GM18502 (cell line): ENCODE results near the gene SMIM7.
"Not testable (repeated sequence)": the region's sequence is repeated elsewhere in the genome, so short reads cannot be mapped to it uniquely, and the experiment has no call there.

Source experiments
- ATAC-seq: cut with Tn5 transposase; IDR thresholded peaks from one replicate; pipeline ENCODE4 v1.9.1; 2021; ENCODE audit warnings: mild to moderate bottlenecking; ENCODE audit not compliant: unreplicated experiment, poor library complexity

The SMIM7 gene

GRCh38 chr19:16657384-16657783 lies 2.6 kb downstream of the SMIM7 start:
- no peak for ATAC-seq

DNA sequence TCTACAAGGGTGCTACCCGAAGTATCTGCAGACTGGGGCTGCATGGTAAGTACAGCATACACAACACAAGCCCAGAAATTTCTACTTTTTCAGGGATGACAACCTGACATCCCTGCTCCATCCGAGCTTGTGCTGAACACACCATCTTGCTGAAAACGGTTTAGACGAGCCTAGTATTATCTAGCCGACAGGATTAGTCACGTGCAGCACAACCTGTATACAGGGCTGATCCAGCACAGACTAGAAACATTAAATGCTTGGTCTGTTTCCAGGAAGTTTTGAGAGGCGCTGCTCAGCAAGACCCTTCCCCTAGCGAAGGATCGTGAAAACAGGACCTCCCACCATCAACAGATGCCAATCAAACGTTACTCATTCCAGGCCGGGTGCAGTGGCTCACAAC lies 4.2 kb downstream of the SMIM7 start:
- no peak for ATAC-seq

GRCh38 chr19:16654627-16655026 lies 5.3 kb downstream of the SMIM7 start:
- no peak for ATAC-seq

- ATAC-seq = no peak
These were observed 5.8 kb downstream of the SMIM7 start for GRCh38 chr19:16654140-16654539.

GRCh38 chr19:16652854-16653253 lies 7.1 kb downstream of the SMIM7 start:
- ATAC-seq = no peak

- ATAC-seq = not testable (repeated sequence)
These were observed 8.3 kb downstream of the SMIM7 start for GRCh38 chr19:16651421-16652188.

GRCh38 chr19:16650821-16651220 lies 9.1 kb downstream of the SMIM7 start:
- no peak for ATAC-seq

DNA sequence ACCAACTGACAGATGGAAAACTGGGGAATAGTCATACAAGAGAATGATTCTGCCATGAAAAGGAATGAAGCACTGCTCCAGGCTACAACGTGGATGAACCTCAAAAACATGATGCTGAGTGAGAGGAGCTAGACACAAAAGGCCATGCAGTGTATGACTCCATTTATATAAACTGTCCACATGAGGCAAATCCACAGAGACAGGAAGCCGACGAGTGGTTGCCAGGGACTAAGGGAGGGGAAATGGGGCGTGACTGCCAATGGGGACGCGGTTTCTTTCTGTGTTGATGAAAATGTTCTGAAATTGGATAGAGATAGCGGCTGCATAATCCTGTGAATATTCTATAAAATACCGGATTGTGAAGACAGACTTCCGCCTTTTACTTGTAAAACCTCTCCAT lies 10.2 kb downstream of the SMIM7 start:
- ATAC-seq = no peak

- no peak for ATAC-seq
These were observed 14.8 kb downstream of the SMIM7 start for GRCh38 chr19:16645140-16645539.

DNA sequence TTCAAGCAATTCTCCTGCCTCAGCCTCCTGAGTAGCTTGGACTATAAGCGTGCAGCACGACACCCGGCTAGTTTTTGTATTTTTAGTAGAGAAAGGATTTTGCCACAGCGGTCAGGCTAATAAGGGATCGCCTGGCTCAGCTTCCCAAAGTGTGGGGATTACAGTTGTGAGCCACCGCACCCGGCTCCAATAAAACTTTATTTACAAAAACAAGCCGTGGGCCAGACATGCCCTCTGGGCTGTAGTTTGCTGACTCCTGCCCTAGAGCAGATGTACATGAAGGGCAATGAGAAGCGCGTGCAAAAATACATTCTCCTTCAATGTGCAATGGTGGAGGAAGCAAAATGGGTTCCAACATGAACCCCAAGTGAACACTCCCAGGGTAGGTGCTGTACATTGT lies 18.2 kb downstream of the SMIM7 start:
- ATAC-seq = no peak

DNA sequence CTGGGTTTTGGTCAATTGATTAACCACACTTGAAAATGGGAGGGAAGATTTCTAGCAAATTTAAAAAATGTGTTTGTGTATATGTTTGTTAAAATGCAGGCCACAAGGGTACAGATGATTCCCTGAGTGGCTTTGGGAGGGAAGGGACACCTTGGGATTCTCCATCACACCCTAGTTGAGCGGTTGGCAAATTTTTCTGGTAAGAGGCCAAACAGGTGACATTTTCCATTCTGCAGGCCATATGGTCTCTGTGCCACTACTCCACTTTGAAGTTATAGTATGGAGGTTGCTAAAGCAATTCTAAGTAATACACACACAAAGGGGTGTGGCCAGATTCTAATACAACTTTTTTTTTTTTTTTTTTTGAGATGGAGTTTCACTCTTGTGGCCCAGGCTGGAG lies 19.0 kb downstream of the SMIM7 start:
- no peak for ATAC-seq

DNA sequence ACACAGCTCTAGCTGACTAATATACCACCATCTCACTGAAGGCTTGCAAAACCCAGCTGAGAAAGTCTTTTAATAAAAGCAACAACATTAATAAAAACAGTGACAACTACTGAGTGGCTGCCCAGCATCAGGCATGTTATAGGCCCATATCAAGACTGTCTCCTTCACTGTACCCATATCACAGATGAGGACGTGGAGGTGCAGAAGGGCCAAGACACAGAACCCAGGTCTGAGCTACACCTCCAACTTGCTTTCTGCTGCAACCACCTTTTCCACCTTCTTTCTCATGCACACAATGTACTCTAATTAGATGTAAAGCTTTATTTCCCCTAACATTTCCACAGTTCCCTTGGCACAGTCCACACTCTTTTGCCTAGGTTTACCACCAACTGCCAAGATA lies 21.3 kb downstream of the SMIM7 start:
- ATAC-seq = no peak

DNA sequence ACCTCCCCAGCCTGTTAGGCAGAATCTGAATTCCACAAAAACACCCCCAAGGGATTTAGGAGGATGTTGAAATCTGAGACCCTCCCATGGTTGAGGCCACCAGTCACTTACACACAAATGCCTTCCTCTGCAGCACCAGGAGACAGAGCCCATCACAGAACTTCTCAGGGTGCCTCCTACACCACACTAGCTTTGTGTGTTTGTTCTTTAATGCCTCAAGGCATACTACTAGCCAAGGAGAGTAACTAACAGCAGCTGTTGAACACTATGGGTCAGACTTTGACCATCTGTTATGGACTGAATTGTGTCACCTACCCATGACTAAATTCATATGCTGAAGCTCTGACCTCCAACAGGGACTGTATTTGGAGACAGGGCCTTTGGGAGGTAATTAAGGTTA lies 22.4 kb downstream of the SMIM7 start:
- ATAC-seq = no peak

DNA sequence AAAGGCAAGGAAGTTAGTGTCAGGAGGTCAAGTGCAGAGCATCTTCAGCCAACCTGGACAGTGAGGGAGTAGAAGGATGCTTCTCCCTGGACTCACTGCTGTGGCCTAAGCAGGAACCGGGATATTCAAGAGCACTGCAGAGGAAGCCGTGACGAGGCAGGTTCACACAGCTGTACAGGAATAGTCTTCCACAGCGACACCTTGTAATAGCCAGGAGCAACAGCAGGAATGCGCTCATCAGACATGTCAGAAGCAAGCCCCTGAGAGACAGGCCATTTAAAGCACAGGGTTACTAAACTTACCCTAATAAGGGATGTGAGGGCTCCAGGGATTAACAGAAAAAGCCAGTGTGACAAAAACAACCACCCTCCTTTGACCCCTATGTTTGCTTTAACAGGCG lies 28.5 kb downstream of the SMIM7 start:
- no peak for ATAC-seq

- ATAC-seq = no peak
These were observed 30.8 kb downstream of the SMIM7 start for GRCh38 chr19:16628984-16629691.

DNA sequence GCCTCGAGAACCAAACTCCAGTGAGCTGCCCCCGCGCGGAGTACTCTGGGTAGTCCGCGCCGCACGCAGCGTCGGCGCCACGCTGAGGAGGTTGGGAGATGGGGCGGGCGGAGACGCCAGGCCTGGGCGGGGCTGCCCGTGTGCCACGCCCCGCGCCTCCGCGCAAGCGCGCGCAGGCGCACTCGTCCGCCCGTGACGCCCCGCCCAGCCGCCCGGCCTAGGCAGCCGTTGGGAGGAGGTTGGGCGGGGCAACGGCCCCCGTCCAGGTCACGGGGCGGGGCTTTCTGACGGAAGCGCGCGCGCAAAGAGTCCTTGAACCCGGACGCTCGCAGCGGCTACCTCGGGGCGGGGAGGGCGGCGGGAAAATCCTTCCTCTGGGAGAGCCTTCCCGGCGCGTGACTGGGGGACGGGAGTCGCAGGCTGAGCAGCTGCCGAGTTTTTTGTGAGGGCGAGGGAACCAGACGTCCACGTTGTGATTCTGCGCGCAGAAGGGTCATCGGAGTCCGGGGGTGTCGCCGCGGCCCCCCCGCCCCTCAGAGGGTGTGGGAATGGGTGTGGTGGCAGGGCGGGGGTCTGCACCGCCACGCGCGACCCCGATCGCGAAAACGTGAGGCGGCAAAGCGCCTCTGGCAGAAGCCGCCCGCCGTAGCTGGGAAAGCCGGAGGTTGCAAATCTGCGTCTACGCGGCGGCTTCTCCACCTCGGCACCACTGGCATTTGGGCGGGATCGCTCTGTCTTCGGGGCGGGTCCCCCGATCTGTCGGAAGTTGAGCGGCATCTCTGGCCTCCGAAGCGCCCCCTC lies 31.6 kb downstream of the SMIM7 start, which contains the start of gene MED26:
TSS of gene MED26 (minus strand) at position 22 of the 801 bp plus-strand sequence. CDS start 261 bp downstream, outside the sequence.
- peak; percentile 83 for ATAC-seq

- ATAC-seq = no peak
These were observed 32.1 kb downstream of the SMIM7 start for GRCh38 chr19:16627928-16628182.

DNA sequence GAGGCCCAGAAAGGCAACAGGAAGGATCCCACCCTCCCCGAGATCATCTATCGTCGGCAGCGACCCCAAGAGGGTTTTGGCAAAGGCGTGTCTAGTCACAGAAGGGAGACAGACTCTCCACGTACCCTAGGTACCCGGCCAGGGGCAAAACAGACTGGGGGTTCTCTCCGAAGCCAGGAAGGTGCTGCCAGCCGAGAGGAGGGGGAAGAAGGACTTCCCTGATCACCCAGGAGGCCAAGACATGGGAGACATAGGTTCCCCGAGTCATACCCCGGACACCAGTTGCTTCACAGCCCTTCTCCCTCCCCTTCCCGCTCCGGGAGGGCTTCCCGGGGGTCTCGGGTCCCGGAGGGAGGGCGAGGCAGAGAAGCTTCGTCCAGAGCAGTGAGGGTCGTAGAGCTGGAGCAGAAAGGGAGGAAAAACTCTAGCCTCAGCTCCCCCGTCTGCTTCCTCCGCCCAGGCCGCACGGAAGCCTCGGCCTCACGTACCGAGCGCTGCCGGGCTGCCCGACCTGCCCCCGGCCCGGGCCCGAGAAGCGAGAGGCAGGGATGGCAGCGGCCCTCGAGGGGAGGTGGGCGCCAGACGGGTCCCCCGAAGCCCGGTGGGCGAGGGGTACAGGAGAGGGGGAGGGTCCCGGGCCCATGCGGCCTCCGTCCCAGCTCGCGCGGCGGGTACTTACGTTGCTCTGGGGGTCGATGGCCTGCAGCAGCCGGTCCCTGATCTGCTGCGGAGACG lies 32.6 kb downstream of the SMIM7 start:
- ATAC-seq = peak; percentile 1

- ATAC-seq = no peak
These were observed 33.1 kb downstream of the SMIM7 start for GRCh38 chr19:16626796-16627192.

DNA sequence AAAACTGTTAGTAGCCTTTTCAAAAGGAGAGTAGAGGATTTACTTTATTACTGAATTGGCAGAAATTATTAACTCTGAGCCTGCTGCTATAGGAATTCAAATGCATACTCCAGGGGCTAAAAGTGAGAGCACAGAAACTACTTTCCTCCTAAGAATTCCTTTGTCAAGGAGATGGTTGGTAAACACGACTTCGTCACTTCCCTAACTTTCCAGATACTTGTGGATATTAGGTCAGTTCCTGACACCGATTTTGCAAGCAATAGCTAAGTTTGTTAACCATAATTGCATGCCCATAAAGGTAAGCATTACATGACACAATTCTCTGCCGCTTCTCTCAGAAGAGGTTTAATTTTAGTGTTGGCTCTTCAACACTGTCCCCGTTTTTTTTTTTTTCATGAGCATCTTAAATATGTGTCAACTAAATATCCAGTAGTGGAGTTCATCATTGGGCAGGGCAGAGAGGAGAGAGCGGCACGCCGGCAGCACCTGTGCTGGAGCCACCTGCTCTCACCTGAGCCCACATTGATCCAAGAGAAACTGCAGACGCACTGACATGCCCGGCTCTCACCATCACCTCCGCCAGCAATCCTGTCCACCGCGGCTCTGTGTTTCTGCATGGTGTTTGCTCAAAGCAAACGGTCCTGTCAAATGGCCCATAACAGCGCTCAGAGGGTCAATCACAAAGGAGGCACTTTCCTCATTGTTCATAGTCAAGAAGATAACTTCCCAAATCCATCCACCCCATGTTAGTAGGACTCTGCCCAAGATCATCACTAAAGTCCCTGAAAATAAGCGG lies 34.6 kb downstream of the SMIM7 start:
- no peak for ATAC-seq
